Measurements from ENCODE around the gene POLR1C. TPM values are rescaled to one million over a fixed set of nuclear protein-coding genes. Genes with fewer than 3 reads are reported as not detected.
A peak's percentile ranks its signal among the peaks of the same experiment; 100 is the strongest.

The POLR1C gene
- polyA plus RNA-seq, 3 donors, result 4.5 to 18.3 (median 6.1) TPM

DNA sequence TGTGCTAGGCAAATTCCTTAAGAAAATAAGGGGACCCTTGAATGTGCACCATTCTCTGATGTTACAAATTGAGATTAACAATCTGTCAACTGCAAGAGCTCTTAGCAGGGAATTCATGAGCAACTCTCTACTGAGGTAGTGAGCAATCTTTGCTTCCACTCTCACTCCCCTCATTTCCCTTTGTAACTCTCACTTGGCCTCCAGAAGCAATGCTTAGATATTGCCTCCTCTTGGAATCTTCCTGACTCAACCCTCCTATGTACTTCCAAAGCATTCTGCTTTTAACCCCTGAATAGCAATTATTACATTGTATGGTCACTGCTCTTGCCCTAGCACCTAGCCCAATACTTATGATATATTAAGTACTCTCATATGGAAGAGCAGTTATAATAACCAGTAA, 42.4 kb downstream of the POLR1C start:
- Histone ChIP-seq H3K4me1 (ENCODE audit: control insufficient read depth in 1 of 2, insufficient read depth in 2 of 2, low read length in 2 of 2) (no peaks in the 10 kb centered on the region), H3K4me3 (replicated peaks in 1 of 3; ENCODE audit: low read depth in 2 of 3, low read length in 3 of 3) (no peak overlapping the region), H3K9ac (ENCODE audit: insufficient read depth, low read length, poor library complexity, severe bottlenecking) (no peak overlapping the region), H3K9me3 (replicated peaks in 1 of 2; ENCODE audit: control insufficient read depth in 1 of 2, insufficient read depth in 1 of 2, low read length in 2 of 2) (no peaks in the 10 kb centered on the region), H3K27ac (ENCODE audit: low read depth in 1 of 2, low read length in 2 of 2) (no peak overlapping the region), H3K4me2 (replicated peaks; ENCODE audit: extremely low read depth, low read length, poor library complexity, severe bottlenecking) (no peak overlapping the region), H4K20me1 (ENCODE audit: insufficient read depth, low read length) (no peaks in the 10 kb centered on the region), H2AFZ (ENCODE audit: insufficient read depth, low read depth, low read length, poor library complexity, severe bottlenecking) (no peak overlapping the region), H3K79me2 (ENCODE audit: insufficient read depth, low read length) (no peaks in the 10 kb centered on the region), H3K36me3 (replicated peaks in 1 of 2; ENCODE audit: control insufficient read depth in 1 of 2, insufficient read depth in 2 of 2, low read length in 2 of 2) (peaks cover 80 to 100% of the 10 kb centered on the region in 2 donors), H3K27me3 (ENCODE audit: control insufficient read depth in 2 of 2, insufficient read depth in 2 of 2, low read length in 2 of 2) (no peaks in the 10 kb centered on the region)
- TF ChIP-seq CTCF (IDR thresholded peaks at IDR 0.05), result no peak
- no peak overlapping the region for H3K27ac Mint-ChIP-seq
- H3K4me3 Mint-ChIP-seq, result no peak overlapping the region
- no peaks in the 10 kb centered on the region for H3K9me3 Mint-ChIP-seq
- intact Hi-C loops (cut with micrococcal nuclease), result no loop called here
- H3K36me3 Mint-ChIP-seq, result peaks cover 73 to 94% of the 10 kb centered on the region in 2 donors
- DNase-seq, result no peak
- peaks cover 0 to 2% (median 0%) of the 10 kb centered on the region in 3 donors for H3K27me3 Mint-ChIP-seq (ENCODE audit: low read depth in 3 of 3)
- H3K4me1 Mint-ChIP-seq, result no peaks in the 10 kb centered on the region

GRCh38 chr6:43570876-43571441, 54.1 kb downstream of the POLR1C start:
- no peaks in the 10 kb centered on the region for H3K9me3 Mint-ChIP-seq
- peaks cover 49 to 69% of the 10 kb centered on the region in 2 donors for H3K36me3 Mint-ChIP-seq
- H3K4me2 ChIP-seq (replicated peaks; ENCODE audit: extremely low read depth, low read length, poor library complexity, severe bottlenecking), result no peak overlapping the region
- H3K4me1 Mint-ChIP-seq, result peaks cover 9% of the 10 kb centered on the region
- intact Hi-C loops (cut with micrococcal nuclease), result no loop called here
- no peak for TF ChIP-seq CTCF (IDR thresholded peaks at IDR 0.05)
- H3K36me3 ChIP-seq (replicated peaks in 1 of 2; ENCODE audit: control insufficient read depth in 1 of 2, insufficient read depth in 2 of 2, low read length in 2 of 2), result peaks cover 56 to 69% of the 10 kb centered on the region in 2 donors
- no peak overlapping the region for H3K4me3 ChIP-seq (replicated peaks in 1 of 3; ENCODE audit: low read depth in 2 of 3, low read length in 3 of 3)
- no peaks in the 10 kb centered on the region for H3K9me3 ChIP-seq (replicated peaks in 1 of 2; ENCODE audit: control insufficient read depth in 1 of 2, insufficient read depth in 1 of 2, low read length in 2 of 2)
- no peaks in the 10 kb centered on the region for H3K27me3 ChIP-seq (ENCODE audit: control insufficient read depth in 2 of 2, insufficient read depth in 2 of 2, low read length in 2 of 2)
- peak in 1 of 3 donors; percentile 17 for DNase-seq
- H3K27ac Mint-ChIP-seq, result no peak overlapping the region
- no CpG with 5 or more reads among the region's 5 CpGs for WGBS (ENCODE audit: insufficient coverage)
- no peaks in the 10 kb centered on the region for H4K20me1 ChIP-seq (ENCODE audit: insufficient read depth, low read length)
- H3K9ac ChIP-seq (ENCODE audit: insufficient read depth, low read length, poor library complexity, severe bottlenecking), result no peak overlapping the region
- no peak overlapping the region for H3K27ac ChIP-seq (ENCODE audit: low read depth in 1 of 2, low read length in 2 of 2)
- H3K27me3 Mint-ChIP-seq (ENCODE audit: low read depth in 3 of 3), result no peaks in the 10 kb centered on the region
- no peak overlapping the region for H3K4me3 Mint-ChIP-seq
- H3K4me1 ChIP-seq (ENCODE audit: control insufficient read depth in 1 of 2, insufficient read depth in 2 of 2, low read length in 2 of 2), result peaks cover 10% of the 10 kb centered on the region in 2 donors
- peaks cover 15% of the 10 kb centered on the region for H3K79me2 ChIP-seq (ENCODE audit: insufficient read depth, low read length)
- H2AFZ ChIP-seq (ENCODE audit: insufficient read depth, low read depth, low read length, poor library complexity, severe bottlenecking), result no peak overlapping the region

Small RNAs within 50 kb of the gene (small RNA-seq; reads per million reads assigned to genes)
- gene RF00426 (ENCODE audit: insufficient read length, low read depth) (not detected), gene RNU6-1113P (ENCODE audit: insufficient read length, low read depth) (not detected)

Other genes with a start within 250 kb of the POLR1C start
- not detected for gene SLC22A7, start 218.8 kb upstream of the POLR1C start, polyA plus RNA-seq
- 10 to 100 TPM in 1 of 3 donors, 1 to 10 TPM in 2; 1.2 to 12.8 (median 1.6) TPM for gene CRIP3, start 208.3 kb upstream of the POLR1C start, polyA plus RNA-seq
- gene ZNF318, start 147.4 kb upstream of the POLR1C start, polyA plus RNA-seq, result 10 to 100 TPM in 1 of 3 donors, 1 to 10 TPM in 2; 3.2 to 19.4 (median 3.6) TPM
- 10 to 100 TPM in 2 of 3 donors, 1 to 10 TPM in 1; 7.6 to 32.8 (median 10.2) TPM for gene ABCC10, start 89.5 kb upstream of the POLR1C start, polyA plus RNA-seq
- gene DLK2, start 61.5 kb upstream of the POLR1C start, polyA plus RNA-seq, result under 1 TPM in 1 of 3 donors, not detected in 2; 0.08 TPM
- gene TJAP1, start 39.5 kb upstream of the POLR1C start, polyA plus RNA-seq, result 10 to 100 TPM in 1 of 3 donors, 1 to 10 TPM in 2; 3.2 to 43.4 (median 3.2) TPM
- gene LRRC73, start 6.7 kb upstream of the POLR1C start, polyA plus RNA-seq, result not detected
- gene YIPF3, start 163 bp upstream of the POLR1C start, polyA plus RNA-seq, result 100 to 1,000 TPM; 112 to 126 (median 123) TPM
- gene XPO5, start 58.9 kb downstream of the POLR1C start, polyA plus RNA-seq, result 10 to 100 TPM in 2 of 3 donors, 1 to 10 TPM in 1; 8.0 to 17.5 (median 13.8) TPM
- gene POLH, start 59.1 kb downstream of the POLR1C start, polyA plus RNA-seq, result 1 to 10 TPM; 2.0 to 2.6 (median 2.1) TPM
- 100 to 1,000 TPM in 1 of 3 donors, 1 to 10 TPM in 2; 3.6 to 120 (median 4.9) TPM for gene GTPBP2, start 112.2 kb downstream of the POLR1C start, polyA plus RNA-seq
- 10 to 100 TPM; 17.3 to 33.5 (median 26.5) TPM for gene MAD2L1BP, start 118.8 kb downstream of the POLR1C start, polyA plus RNA-seq
- under 1 TPM; 0.05 to 0.52 (median 0.13) TPM for gene RSPH9, start 127.9 kb downstream of the POLR1C start, polyA plus RNA-seq
- gene MRPS18A, start 170.7 kb downstream of the POLR1C start, polyA plus RNA-seq, result 10 to 100 TPM; 17.3 to 45.3 (median 41.4) TPM